Activated CD8-positive, alpha-beta memory T cell treated with anti-CD3 and anti-CD28 coated beads, Interleukin-2, amount 50 U/mL, for 48 hours (primary cell): ENCODE results near the gene FRMD4A.

Experiments used
- DNase-seq: peaks from one replicate; pipeline ENCODE4 v3.0.0-alpha.2; 2020

Gene FRMD4A

GRCh38 chr10:13654846-13655245 lies 675.9 kb downstream of the FRMD4A start:
- DNase-seq: no peak

- DNase-seq: no peak
Measured at GRCh38 chr10:13654118-13654830, 676.5 kb downstream of the FRMD4A start.

- DNase-seq: no peak
Measured at GRCh38 chr10:13652860-13653259, 677.9 kb downstream of the FRMD4A start.

- DNase-seq: no peak
Measured at GRCh38 chr10:13651969-13652720, 678.6 kb downstream of the FRMD4A start.

GRCh38 chr10:13650961-13651360 lies 679.8 kb downstream of the FRMD4A start:
- no peak for DNase-seq

DNA sequence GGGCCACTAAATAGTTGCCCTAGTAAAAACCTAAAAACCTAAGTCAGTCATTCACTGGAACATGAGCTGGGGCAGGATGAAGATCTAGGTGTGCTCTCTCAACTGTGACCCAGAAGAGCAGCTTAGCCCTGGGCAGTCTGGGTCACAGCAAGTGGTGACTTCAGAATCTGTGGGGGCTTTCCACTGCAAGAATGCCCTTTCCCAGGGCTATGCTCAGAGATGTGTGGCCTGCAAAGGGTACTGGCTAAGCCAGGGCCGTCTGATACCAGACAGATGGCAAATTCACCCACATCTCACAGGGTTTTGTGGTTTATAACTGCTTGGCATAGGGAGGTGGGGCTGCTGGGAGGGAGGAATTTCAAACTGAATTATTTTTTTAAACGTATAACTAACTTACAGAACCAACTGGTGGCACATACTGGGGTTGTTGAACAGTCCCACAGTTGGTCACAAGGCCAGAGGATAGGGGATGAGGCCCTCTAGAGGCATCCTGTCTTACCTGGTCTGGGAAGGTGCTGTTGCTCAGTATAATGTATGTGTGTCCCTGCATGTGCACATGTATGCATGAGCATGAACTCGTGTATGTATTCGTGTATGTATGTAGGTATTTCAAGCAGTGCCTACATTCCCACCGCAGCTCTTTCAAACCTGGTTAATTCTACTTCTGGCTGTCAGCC lies 680.7 kb downstream of the FRMD4A start:
- no peak for DNase-seq

GRCh38 chr10:13648425-13648824 lies 682.3 kb downstream of the FRMD4A start:
- DNase-seq: no peak

- DNase-seq: no peak
Measured at GRCh38 chr10:13644866-13645265, 685.9 kb downstream of the FRMD4A start.

- no peak for DNase-seq
Measured at GRCh38 chr10:13643016-13643415, 687.7 kb downstream of the FRMD4A start.

- no peak for DNase-seq
Measured at GRCh38 chr10:13642293-13642692, 688.4 kb downstream of the FRMD4A start.

GRCh38 chr10:13637894-13638293 lies 692.8 kb downstream of the FRMD4A start:
- no peak for DNase-seq

- no peak for DNase-seq
Measured at GRCh38 chr10:13637303-13637856, 693.3 kb downstream of the FRMD4A start.

DNA sequence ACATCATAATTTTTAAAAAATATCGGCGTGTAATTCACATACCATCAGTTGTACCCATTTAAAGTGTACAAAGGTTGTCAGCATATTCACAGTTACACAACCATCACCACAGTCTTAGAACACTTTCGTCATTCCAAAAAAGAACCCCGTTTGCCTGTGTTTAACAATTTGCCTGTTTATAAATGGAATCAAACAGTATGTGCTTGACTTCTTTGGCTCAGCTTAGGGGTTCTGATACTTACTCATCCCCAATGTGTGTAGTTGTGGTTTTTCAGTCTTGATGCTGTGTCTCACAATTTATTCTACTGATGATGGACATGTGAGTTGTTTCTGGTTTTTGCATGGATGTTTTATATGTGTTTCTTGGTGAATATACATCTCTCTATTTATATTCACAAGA lies 693.9 kb downstream of the FRMD4A start:
- no peak for DNase-seq

DNA sequence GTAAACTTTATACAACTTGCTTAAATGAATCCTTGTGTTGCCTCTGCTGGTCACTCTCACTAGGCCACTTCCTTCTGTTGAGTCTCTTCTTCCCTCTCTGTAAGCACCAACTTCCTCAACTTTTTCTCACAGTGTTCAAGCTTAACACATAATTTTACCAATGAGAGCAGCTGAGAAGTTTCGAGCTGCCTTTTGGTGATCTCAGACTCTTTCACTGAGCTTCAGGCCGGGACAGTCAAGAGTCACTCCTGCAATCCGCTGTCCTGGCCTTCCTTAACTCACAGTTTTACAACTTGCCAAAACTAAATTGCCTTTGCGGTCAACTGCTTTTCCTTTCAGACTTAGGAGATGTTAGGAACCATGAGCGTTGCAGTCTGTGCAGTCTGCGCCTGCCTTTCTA lies 696.5 kb downstream of the FRMD4A start:
- DNase-seq: no peak

DNA sequence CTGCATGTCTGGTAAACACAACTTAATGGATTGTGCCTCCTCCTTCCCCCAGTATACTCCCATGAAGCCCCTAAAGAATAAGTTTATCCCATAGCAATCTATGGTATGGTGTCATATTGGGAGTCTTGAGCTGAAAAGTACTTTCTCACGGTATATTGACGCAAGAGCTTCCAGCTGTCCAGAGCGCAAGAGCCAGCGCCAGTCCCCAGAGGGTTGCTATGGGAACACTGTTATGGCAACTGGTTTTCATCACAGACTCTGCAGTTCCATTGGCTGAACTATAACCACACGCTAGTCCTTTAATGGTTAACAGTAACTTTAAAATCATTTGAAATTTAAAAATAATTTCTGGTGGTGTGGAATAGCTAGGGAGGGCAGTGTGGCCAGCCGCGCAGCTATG lies 697.0 kb downstream of the FRMD4A start:
- DNase-seq: no peak

GRCh38 chr10:13632884-13633440 lies 697.8 kb downstream of the FRMD4A start:
- DNase-seq: no peak

DNA sequence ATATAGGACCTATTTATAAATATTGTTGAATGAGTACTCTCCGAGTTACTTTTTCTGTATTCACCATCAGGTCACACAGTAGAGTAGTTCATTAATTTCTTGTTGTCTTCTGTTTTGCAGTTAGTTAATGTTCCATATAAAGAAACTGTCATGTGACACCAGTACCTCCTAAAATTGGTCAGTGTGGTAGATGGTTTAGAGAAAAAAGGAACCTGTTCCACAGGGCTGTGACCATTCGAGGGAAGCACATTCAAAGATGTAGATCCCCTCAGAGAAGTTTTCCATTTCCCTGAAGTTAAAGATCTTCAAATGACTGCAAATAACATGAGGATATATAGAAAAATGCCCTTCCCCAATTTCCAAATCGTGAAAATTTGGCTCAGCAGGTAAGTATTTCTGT lies 698.3 kb downstream of the FRMD4A start:
- DNase-seq: no peak

- DNase-seq: no peak
Measured at GRCh38 chr10:13631594-13631993, 699.1 kb downstream of the FRMD4A start.

DNA sequence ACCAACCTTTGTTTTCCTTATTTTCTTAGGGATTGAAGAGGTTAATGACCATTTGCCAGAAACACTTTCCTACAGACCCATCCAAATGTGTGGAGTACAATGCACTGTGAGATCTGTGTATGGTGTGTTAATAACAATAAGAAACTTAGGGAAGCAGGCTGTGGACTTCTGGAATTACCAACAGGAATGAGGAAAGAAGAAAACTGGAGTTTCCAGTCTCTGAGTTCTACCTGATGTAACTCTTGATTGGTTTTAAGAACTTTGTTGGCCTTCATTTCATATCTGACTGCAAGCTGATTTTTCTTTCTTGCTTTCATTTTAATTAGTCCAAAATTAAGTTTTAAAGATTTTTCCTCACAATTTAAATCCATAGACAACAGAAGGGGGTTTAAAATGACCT lies 700.5 kb downstream of the FRMD4A start:
- no peak for DNase-seq

DNA sequence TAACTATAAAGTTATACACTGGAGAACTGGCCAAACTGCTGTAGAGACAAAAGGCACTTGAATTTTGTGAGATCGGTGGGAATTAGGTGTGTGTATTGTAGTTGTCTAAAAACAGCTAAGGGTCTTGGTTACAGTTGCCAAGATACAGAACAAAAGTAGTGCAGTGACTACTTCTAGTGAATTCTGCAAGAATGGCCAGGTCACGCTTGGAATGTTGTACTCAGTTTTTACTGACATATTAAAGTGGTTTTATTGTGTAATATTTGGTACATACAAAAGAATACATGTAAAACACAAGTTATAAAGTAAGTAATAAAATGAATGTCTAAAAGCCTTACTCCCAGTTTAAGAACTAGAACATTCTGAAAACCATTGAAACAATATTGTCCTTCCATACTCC lies 701.6 kb downstream of the FRMD4A start:
- DNase-seq: no peak

GRCh38 chr10:13628661-13629060 lies 702.1 kb downstream of the FRMD4A start:
- no peak for DNase-seq

DNA sequence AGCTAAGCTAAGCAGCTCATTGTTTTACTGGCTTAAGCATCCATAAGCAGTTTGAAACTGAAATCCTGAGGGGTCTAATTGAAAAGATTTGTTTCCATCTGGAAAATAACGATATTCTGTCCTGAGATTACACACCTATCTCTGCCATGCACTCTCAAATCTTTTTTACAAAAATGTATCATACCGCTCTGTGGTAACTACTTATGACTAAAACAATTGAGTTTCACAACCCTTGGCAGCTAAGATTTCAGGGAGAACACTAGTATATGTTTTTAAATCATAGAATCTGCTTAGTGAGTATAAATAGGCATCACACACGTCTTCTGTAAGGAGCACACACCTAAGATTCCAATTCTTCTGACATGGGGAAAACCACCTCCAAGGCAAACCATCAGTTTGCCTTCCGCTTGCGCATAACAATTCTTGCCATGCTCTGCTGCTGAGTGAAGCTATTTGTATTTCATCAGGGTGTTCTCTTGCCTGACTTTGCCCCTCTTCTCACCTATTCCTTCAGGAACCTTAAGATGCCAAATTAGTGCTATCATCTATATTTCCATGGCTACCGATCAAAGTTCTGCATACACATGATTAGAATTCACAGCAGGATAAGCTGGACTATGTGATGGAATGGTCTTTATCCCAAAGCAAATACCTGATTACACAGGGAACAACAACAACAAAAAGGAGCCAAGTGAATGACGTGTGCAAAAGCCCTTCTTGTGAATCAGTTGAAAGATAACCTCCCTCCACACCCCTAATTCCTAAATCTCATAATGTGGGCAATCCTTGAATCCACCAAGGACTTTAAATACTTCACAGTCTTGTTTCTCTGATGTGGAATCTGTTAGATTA lies 703.0 kb downstream of the FRMD4A start:
- no peak for DNase-seq
